CD4-positive, alpha-beta T cell treated with Interleukin-12 subunit alpha and Interleukin-12 subunit beta, for 1 hour (primary cell): ENCODE data around the gene NUMB.
"Not testable (repeated sequence)": the region's sequence is repeated elsewhere in the genome, so short reads cannot be mapped to it uniquely, and the experiment has no call there.

ENCODE experiments used
- DNase-seq: peaks from one replicate; pipeline ENCODE4 v3.0.0-alpha.2; 2020

NUMB gene

DNA sequence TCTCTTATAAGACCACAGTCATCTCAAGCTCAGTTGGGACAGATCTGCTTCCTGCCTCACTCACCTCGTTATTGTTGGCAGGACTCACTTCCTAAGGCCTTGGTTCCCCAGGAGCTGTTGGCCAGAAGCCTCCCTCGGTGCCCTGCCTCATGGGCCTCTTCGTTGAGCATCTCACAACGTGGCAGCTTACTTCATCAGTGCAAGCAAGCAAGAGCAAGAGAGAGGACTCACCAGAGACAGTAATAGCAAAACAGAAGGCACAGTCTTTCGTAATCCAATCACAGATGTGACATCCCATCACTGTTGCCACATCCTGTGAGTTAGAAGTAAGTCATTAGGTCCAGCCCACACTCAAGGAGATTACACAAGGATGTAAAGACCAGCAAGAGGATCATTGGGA is 5.1 kb upstream of the NUMB start:
- DNase-seq = peak; percentile 30

DNA sequence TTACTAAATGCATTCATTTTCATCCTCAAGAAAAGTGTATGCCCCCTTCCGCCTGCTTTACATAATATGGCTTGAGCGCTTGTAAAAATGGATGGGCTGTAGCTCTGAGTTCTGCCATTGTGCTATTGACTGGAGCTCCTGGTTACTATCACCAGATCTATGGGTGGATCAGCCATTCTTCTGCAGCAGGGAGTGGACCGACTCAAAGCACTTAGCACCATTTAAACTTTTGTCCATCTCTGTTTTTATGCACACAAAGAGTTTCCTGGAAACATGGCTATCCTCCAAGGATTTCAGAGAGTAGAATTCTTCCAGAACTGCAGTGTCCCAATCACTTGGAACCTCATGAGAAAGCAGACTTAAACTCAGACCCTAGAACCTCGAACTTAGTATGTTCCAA is 4.5 kb upstream of the NUMB start:
- no peak for DNase-seq

DNA sequence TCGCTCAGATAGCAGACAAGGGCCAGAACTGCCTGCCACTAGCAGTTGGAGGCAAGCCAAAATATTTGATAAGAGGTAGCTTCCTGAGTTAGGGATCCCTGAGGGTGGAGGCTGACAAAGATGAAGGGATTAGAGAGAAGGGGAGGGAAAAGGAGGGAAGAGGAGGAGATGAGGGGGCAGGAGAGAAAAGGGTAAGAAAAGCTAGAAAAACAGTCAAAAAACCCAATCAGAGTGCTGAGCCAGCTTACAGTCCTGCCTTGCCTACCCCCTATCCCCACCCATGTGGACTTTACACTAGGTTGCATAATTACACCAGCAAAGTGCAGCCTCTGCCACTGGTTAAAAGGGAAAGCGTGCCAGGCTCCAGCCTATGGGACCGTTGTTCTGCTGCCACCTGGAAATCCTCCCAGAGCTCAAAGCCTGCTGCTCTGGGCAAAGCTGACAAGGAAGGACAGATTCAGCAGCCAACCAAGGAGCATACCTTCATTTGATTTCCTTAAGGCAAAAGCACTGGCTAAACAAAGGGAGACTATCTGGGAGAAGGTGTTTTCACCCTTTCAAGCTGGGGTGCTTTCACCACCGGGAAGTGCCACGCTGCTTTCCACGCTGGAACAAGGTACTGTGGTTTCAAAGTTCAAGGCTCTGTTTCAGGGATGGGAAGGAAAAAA is 3.8 kb upstream of the NUMB start:
- DNase-seq = no peak

- DNase-seq = no peak
These were observed 3.2 kb upstream of the NUMB start for GRCh38 chr14:73461478-73462047.

DNA sequence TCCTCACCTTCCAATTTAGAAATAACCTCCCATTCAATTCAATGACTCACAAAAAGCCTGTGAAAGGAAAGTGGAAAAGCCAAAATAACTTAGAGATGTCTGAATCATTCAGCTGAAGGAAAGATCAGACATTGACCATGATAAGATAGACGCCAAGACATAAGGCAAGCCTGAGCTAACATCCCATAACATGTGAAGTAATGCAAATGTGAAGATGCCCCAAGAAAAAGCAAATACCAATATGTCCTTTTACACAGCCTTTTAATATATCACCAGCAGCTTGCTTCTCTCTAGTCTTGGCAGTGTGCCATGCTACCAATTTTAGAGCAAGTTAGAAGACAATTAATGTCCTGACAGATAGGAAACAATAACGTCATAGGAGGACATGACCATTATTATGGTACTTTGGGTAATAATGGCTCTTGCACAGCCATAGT is 2.4 kb upstream of the NUMB start:
- DNase-seq = no peak

DNA sequence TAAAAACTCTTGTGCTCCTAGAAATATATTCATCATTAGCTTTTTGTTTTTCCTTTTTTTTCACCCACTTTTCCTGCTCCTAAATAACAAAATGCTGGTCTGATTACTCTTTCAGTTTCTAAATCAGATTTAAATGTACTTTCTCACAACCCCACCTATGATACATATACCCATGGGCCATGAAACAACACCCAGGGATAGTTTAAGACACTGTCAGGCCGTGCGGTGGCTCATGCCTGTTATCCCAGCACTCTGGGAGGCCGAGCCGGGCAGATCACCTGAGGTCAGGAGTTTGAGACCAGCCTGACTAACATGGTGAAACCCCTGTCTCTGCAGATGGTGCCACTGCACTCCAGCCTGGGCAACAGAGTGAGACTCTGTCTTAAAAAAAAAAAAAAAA is 1.6 kb upstream of the NUMB start:
- DNase-seq = no peak

- no peak for DNase-seq
These were observed 493 bp downstream of the NUMB start for GRCh38 chr14:73457924-73458182.

GRCh38 chr14:73457041-73457923 is 1.1 kb downstream of the NUMB start:
- no peak for DNase-seq

DNA sequence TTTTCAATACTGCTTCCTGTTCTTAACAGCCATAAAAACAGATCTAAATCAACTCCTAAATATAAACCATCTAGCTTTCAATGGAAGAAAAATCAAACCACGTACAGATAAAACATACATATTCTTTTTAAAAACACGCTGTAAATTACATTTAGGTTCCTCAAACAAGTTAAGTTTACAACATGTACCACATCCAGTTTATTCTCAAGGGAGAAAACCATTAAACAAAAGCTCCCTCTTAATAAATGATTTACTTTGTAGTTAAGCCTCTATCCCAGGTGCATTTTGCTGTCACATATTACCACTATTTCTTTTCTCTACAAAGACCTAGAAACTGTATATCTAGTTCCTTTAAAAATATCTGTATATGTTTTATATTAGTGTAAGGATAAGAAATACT is 3.1 kb downstream of the NUMB start:
- no peak for DNase-seq

GRCh38 chr14:73452341-73453186 is 5.8 kb downstream of the NUMB start:
- no peak for DNase-seq

DNA sequence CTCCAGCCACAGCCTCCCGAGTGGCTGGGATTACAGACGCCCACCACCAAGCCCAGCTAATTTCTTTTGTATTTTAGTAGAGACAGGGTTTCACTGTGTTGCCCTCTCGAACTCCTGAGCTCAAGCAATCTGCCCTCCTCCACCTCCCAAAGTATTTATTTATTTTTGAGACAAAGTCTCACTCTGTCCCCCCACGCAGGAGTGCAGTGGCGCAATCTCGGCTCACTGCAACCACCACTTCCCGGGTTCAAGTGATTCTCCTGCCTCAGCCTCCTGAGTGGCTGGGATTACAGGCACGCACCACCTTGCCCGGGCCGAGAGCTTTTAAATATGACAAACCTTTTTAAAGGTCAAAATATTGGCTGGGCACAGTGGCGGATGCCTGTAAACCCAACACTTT is 14.6 kb downstream of the NUMB start:
- DNase-seq = no peak

DNA sequence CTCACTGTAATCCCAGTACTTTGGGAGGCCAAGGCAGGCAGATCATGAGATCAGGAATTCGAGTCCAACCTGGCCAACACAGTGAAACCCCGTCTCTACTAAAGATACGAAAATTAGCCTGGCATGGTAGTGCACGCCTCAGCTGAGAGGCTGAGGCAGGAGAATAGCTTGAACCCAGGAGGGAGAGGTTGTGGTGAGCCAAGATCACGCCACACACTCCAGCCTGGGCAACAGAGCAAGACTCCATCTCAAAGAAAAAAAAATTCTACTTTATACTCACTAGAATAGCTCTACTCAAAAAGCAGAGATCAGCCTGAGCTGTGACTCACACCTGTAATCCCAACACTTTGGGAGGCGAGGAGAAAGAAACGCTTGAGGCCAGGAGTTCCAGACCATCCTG is 17.1 kb downstream of the NUMB start:
- DNase-seq = no peak

- DNase-seq = no peak
These were observed 19.4 kb downstream of the NUMB start for GRCh38 chr14:73438993-73439392.

- DNase-seq = no peak
These were observed 21.1 kb downstream of the NUMB start for GRCh38 chr14:73437206-73437605.

DNA sequence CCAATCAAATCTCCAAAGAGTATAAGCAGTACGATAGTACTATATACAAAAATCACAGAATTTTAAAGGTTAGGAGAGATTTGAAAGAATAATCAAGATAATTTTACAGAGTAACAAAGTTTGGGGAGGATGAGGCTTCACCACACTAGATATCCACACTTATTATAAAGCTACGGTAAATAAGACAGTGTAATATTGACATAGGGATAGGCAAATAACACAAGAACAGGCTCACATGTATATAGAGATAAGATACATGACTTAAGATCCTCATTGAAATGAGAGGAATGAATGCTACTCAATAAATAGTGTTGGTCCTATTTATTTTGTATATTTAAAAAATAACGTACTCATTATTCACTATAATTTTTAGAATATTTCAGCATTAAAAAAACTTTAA is 26.2 kb downstream of the NUMB start:
- DNase-seq = no peak

DNA sequence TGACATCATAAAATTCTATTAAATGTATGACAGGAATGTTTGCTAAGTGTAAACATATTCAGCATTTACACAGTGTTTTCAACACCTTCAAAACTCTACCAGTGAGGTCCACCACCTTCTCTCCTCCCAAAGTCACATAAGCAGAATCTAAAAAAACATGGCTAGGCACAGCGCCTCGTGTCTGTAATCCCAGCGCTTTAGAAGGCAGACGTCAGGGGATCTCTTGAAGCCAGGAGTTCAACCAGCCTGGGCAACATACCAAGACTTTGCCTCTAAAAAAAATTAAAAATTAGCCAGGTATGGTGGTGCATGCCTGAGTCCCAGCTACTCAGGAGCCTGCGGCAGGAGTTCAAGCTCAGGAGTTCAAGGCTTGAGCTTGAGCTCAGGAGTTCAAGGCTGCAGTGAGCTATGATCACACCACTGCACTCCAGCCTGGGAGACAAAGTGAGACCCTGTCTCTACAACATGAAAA is 30.0 kb downstream of the NUMB start:
- no peak for DNase-seq

DNA sequence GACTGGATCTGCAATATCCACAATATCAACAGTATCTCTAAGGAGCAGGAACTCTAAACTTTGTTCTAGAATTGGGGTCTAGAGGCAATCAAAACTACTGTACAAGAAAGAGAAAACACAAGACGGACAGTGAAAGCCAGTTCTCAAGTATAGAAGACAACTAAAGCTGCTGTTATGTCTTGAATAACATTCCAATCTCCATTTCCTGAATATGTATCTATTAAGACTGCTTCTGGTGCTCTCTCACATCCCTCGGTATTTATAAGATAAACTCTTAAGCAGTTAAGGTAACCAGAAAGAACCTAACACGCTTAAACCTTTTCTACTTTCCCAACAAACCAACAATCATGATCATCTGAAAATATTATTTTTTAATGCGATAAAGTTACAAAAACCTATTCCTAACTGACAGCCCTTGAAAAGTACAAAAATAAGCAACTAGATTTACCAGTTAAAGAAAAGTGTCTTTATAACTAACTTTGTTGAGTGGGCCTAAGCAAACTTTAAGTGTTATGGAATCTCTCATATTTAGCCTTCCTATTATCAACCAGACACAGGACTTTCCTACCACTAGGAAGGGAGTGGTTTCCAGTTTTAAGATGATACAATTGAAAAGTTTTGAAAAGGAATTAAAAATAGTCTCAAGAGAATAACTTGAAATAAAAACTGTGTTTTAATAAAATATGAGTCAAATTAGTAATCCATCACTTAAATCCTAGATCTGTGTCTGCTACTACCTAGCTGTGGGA is 30.7 kb downstream of the NUMB start:
- no peak for DNase-seq

GRCh38 chr14:73426877-73427276 is 31.5 kb downstream of the NUMB start:
- no peak for DNase-seq

- DNase-seq = no peak
These were observed 33.9 kb downstream of the NUMB start for GRCh38 chr14:73424453-73424852.

DNA sequence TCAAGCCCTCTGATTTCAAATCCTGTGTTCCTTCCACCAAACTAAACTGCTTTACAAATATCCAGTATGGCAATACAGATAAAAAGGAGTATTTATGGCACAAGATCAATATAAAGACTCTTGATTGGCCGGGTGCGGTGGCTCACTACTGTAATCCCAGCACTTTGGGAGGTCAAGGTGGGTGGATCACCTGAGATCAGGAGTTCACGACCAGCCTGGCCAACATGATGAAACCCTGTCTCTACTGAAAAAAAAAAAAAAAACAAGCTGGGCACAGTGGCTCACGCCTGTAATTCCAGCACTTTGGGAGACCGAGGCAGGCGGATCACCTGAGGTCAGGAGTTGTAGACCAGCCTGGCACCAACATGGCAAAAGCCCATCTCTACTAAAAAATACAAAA is 35.3 kb downstream of the NUMB start:
- not testable (repeated sequence) for DNase-seq

GRCh38 chr14:73422515-73422914 is 35.8 kb downstream of the NUMB start:
- DNase-seq = no peak

DNA sequence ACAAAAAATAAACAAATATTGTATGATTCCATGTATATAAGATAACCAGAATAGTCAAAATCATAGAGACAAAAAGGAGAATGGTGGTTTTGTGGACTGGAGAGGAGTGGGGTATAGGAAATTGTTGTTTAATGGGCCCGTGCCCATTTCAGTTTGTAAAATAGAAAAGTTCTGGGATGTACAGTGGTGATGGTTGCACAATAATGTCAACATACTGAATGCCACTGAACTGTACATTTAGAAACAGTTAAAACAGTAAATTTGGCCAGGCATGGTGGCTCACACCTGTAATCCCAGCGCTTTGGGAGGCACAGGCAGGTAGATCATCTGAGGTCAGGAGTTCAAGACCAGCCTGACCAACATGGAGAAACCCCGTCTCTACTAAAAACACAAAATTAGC is 40.1 kb downstream of the NUMB start:
- no peak for DNase-seq

DNA sequence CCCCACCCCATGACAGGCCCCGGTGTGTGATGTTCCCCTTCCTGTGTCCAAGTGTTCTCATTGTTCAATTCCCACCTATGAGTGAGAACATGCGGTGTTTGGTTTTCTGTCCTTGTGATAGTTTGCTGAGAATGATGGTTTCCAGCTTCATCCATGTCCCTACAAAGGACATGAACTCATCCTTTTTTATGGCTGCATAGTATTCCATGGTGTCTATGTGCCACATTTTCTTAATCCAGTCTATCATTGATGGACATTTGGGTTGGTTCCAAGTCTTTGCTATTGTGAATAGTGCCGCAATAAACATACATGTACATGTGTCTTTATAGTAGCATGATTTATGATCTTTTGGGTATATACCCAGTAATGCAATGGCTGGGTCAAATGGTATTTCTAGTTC is 52.1 kb downstream of the NUMB start:
- DNase-seq = not testable (repeated sequence)
